Osteocyte (in vitro differentiated cells): ENCODE data around the gene LRCOL1. TPM values are rescaled to one million over a fixed set of nuclear protein-coding genes. Genes with fewer than 3 reads are reported as not detected.
A peak's percentile ranks its signal among the peaks of the same experiment; 100 is the strongest.

Experiments used
- DNase-seq: peaks from one replicate; pipeline ENCODE4 v3.0.0; 2021; ENCODE audit warnings: mixed read lengths; ENCODE audit not compliant: unreplicated experiment; ENCODE audit errors: extremely low spot score
- H3K27ac Mint-ChIP-seq: one replicate; pipeline ENCODE4 v1.8.0; 2021; ENCODE audit warnings: mild to moderate bottlenecking, mixed read lengths; ENCODE audit not compliant: unreplicated experiment
- H3K27me3 Mint-ChIP-seq: one replicate; pipeline ENCODE4 v1.8.0; 2021; ENCODE audit warnings: mixed read lengths; ENCODE audit not compliant: unreplicated experiment
- H3K36me3 Mint-ChIP-seq: one replicate; pipeline ENCODE4 v1.8.0; 2021; ENCODE audit warnings: mixed read lengths; ENCODE audit not compliant: unreplicated experiment
- H3K4me1 Mint-ChIP-seq: one replicate; pipeline ENCODE4 v1.8.0; 2021; ENCODE audit warnings: mixed read lengths; ENCODE audit not compliant: unreplicated experiment
- H3K4me3 Mint-ChIP-seq: one replicate; pipeline ENCODE4 v1.8.0; 2021; ENCODE audit warnings: mild to moderate bottlenecking, moderate library complexity, mixed read lengths; ENCODE audit not compliant: unreplicated experiment
- H3K9me3 Mint-ChIP-seq: one replicate; pipeline ENCODE4 v1.8.0; 2021; ENCODE audit warnings: mixed read lengths; ENCODE audit not compliant: unreplicated experiment
- total RNA-seq: library from RNA; stranded (reverse); gene quantifications from 2 replicates; pipeline ENCODE4 v1.2.1, GENCODE V29; 2021
- TF ChIP-seq, protein P1 (sequence below): fragments of 200-600 bp; sonication (generic); IDR thresholded peaks from 2 replicates; pipeline ENCODE4 v1.5.0; 2021; ENCODE audit warnings: antibody characterized with exemption, mild to moderate bottlenecking, moderate library complexity

Gene LRCOL1
- total RNA-seq, 1 donor from 2014 or later = not detected

DNA sequence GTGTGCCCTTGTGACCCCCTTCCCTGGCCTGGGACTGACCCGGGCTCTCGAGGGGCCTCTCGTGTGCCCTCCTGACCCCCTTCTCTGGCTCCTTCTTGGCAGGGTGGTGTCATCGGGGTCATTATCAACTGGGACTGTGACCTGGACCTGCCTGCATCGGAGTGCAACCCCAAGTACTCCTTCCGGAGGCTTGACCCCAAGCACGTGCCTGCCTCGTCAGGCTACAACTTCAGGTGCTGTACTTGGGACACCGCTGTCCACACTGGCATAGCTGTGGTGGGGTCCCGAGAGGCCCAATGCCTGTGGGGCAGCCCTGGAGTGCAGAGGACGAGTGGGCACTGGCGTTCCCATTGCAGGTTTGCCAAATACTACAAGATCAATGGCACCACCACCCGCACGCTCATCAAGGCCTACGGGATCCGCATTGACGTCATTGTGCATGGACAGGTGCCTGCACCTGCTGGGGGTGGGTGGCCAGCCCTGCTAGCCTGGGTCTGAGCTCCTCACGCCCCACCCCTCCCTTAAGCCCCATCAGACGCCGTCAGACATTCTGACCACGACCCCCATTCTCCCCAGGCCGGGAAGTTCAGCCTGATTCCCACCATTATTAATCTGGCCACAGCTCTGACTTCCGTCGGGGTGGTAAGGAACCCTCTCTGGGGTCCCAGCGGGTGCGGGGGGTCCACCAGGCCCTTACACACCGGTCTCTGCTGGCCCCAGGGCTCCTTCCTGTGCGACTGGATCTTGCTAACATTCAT is 10.7 kb upstream of the LRCOL1 start:
- Mint-ChIP-seq H3K4me1 (peaks cover 21% of the 10 kb centered on the region), H3K27me3 (peaks cover 16% of the 10 kb centered on the region), H3K27ac (no peak overlapping the region), H3K9me3 (no peaks in the 10 kb centered on the region), H3K36me3 (peaks cover 13% of the 10 kb centered on the region), H3K4me3 (no peak overlapping the region)
- no peak for DNase-seq
- TF ChIP-seq, protein P1, sequence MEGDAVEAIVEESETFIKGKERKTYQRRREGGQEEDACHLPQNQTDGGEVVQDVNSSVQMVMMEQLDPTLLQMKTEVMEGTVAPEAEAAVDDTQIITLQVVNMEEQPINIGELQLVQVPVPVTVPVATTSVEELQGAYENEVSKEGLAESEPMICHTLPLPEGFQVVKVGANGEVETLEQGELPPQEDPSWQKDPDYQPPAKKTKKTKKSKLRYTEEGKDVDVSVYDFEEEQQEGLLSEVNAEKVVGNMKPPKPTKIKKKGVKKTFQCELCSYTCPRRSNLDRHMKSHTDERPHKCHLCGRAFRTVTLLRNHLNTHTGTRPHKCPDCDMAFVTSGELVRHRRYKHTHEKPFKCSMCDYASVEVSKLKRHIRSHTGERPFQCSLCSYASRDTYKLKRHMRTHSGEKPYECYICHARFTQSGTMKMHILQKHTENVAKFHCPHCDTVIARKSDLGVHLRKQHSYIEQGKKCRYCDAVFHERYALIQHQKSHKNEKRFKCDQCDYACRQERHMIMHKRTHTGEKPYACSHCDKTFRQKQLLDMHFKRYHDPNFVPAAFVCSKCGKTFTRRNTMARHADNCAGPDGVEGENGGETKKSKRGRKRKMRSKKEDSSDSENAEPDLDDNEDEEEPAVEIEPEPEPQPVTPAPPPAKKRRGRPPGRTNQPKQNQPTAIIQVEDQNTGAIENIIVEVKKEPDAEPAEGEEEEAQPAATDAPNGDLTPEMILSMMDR = no peak

DNA sequence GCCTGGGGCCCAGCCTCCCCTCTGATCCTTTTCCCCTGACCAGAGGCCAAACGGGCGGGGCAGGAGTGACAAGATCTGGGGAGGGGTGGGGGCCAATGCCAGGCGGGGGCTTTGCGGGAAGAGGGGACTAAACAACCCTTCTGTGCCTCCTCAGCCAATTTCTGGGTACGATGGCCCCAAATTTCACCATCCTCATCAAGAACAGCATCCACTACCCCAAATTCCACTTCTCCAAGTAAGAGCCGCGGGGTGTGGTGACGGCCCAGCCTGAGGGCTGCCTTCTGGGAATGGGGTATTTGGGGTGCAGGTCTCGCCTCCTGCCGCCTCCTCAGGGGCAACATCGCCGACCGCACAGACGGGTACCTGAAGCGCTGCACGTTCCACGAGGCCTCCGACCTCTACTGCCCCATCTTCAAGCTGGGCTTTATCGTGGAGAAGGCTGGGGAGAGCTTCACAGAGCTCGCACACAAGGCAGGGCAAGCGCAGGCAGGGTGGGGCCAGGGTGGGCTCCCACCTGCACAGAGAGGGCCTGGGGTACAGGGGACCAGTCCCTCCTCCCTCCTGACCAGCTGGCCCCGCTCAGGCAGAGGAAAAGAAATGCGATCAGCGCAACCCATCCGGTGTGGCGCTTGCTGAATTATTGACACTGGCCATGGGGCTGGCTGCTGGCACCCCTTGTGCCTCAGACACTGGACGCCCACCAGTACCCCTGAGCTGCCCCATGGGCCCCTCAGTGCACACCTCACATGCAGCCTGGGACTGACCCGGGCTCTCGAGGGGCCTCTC is 9.9 kb upstream of the LRCOL1 start:
- no peak overlapping the region for H3K27ac Mint-ChIP-seq
- H3K4me1 Mint-ChIP-seq = peaks cover 21% of the 10 kb centered on the region
- DNase-seq = no peak
- H3K27me3 Mint-ChIP-seq = peaks cover 22% of the 10 kb centered on the region
- TF ChIP-seq, protein P1 = no peak
- H3K4me3 Mint-ChIP-seq = no peak overlapping the region
- H3K9me3 Mint-ChIP-seq = no peaks in the 10 kb centered on the region
- H3K36me3 Mint-ChIP-seq = peaks cover 7% of the 10 kb centered on the region

DNA sequence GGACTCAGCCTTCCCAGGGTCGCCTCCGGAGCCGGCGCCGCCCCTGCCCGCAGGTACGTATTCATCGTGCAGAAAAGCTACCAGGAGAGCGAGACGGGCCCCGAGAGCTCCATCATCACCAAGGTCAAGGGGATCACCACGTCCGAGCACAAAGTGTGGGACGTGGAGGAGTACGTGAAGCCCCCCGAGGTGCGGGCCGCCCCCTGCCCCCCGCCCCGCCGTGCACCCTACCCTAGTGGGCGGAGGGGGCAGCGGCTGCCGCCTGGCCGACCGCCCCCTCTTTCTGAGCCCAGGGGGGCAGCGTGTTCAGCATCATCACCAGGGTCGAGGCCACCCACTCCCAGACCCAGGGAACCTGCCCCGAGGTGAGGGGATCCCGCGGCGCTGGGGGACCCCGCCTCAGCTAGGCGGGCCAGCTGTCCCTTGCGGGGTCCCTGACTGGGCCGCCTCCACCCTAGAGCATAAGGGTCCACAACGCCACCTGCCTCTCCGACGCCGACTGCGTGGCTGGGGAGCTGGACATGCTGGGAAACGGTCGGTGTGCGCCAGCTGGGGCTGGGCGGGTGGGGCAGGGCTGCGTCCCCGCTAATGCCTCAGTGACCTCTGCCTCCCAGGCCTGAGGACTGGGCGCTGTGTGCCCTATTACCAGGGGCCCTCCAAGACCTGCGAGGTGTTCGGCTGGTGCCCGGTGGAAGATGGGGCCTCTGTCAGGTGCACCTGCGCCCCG is 9.2 kb upstream of the LRCOL1 start:
- Mint-ChIP-seq H3K4me1 (peaks cover 24% of the 10 kb centered on the region), H3K27me3 (peaks cover 25% of the 10 kb centered on the region), H3K4me3 (no peak overlapping the region), H3K36me3 (no peaks in the 10 kb centered on the region), H3K27ac (no peak overlapping the region), H3K9me3 (no peaks in the 10 kb centered on the region)
- DNase-seq = no peak
- TF ChIP-seq, protein P1 = no peak

DNA sequence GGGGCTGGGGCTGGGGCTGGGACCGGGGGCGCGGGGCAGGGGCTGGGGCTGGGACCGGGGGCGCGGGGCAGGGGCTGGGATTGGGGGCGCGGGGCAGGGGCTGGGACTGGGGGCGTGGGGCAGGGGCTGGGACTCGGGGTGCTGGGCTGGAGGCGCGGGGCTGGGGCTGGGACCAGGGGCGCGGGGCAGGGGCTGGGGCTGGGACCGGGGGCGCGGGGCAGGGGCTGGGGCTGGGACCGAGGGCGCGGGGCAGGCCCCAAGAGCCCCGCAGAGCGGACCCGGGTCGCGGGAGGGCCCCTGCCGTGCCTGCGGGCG is 8.6 kb upstream of the LRCOL1 start:
- Mint-ChIP-seq H3K36me3 (no peaks in the 10 kb centered on the region), H3K27me3 (peaks cover 25% of the 10 kb centered on the region), H3K4me3 (no peak overlapping the region), H3K27ac (no peak overlapping the region), H3K4me1 (peaks cover 24% of the 10 kb centered on the region), H3K9me3 (no peaks in the 10 kb centered on the region)
- TF ChIP-seq, protein P1 = no peak
- no peak for DNase-seq

DNA sequence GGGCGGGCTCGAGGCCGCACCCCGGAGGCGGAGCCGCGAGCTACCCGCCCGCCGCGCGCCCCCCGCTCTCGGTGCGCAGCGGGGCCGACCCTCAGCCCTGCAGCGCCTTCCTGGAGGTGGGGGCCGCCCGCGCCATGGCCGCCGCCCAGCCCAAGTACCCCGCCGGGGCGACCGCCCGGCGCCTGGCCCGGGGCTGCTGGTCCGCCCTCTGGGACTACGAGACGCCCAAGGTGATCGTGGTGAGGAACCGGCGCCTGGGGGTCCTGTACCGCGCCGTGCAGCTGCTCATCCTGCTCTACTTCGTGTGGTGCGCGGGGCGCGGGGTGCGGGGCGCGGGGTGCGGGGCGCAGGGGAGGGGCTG is 8.3 kb upstream of the LRCOL1 start, which contains the start of gene P2RX2:
TSS of gene P2RX2 (plus strand) at position 94 of the 361 bp plus-strand sequence. CDS start at position 135, 41 bp downstream.
- Mint-ChIP-seq H3K4me1 (peaks cover 24% of the 10 kb centered on the region), H3K27me3 (peaks cover 25% of the 10 kb centered on the region), H3K27ac (no peak within 1 kb of the TSS), H3K36me3 (no peaks in the 10 kb centered on the region), H3K4me3 (peak within 1 kb of the TSS; percentile 44), H3K9me3 (no peaks in the 10 kb centered on the region)
- no peak for DNase-seq
- TF ChIP-seq, protein P1 = no peak
